A673 (cell line): ENCODE data around the gene CCDC127. TPM values are rescaled to one million over a fixed set of nuclear protein-coding genes. Genes with fewer than 3 reads are reported as not detected.

Experiments
- BruUV-seq: library from RNA; stranded (reverse); fragments of 400-500 nt; replicated peaks from 2 replicates; lab custom pipeline; 2021; lab: Mats Ljungman, UMichigan
- CTCF ChIA-PET: fragments of 300-600 bp; sonication (Branson Sonifier 250); formaldehyde crosslinking; loops from one replicate; lab custom pipeline; 2022; ENCODE audit warnings: antibody characterized with exemption; lab: Charles Lee
- POLR2A ChIA-PET: fragments of 300-600 bp; sonication (Branson Sonifier 250); formaldehyde crosslinking; loops from one replicate; lab custom pipeline; 2022; ENCODE audit warnings: antibody characterized with exemption; ENCODE audit not compliant: low non-redundant PET; lab: Charles Lee
- DNase-seq: peaks from one replicate; pipeline ENCODE4 v3.0.0-alpha.2; 2015; ENCODE audit warnings: low spot score
- H3K27ac ChIP-seq: fragments of 200-600 bp; sonication (generic); 2 replicates; pipeline ENCODE4 v1.5.1; 2016; ENCODE audit warnings: mixed run types, low read depth, mild to moderate bottlenecking, mixed read lengths, antibody characterized with exemption, low read length; ENCODE audit not compliant: poor library complexity, severe bottlenecking
- H3K27me3 ChIP-seq: fragments of 200-600 bp; sonication (generic); replicated peaks from 2 replicates; pipeline ENCODE4 v1.6.1; 2017; ENCODE audit warnings: mixed run types, low read depth, mild to moderate bottlenecking, mixed read lengths, antibody characterized with exemption, low read length; ENCODE audit not compliant: insufficient read depth, poor library complexity
- H3K36me3 ChIP-seq: fragments of 200-600 bp; sonication (generic); 2 replicates; pipeline ENCODE4 v1.6.1; 2016; ENCODE audit warnings: mixed run types, mild to moderate bottlenecking, mixed read lengths, antibody characterized with exemption, low read length; ENCODE audit not compliant: insufficient read depth, poor library complexity, severe bottlenecking
- H3K4me1 ChIP-seq: fragments of 200-600 bp; sonication (generic); 2 replicates; pipeline ENCODE4 v1.6.1; 2017; ENCODE audit warnings: mixed run types, mild to moderate bottlenecking, mixed read lengths, antibody characterized with exemption, low read length; ENCODE audit not compliant: insufficient read depth, poor library complexity, severe bottlenecking
- H3K4me3 ChIP-seq: fragments of 200-600 bp; sonication (generic); 2 replicates; pipeline ENCODE4 v1.5.1; 2016; ENCODE audit warnings: low read depth, mixed run types, mild to moderate bottlenecking, mixed read lengths, low read length; ENCODE audit not compliant: poor library complexity, severe bottlenecking
- H3K9me3 ChIP-seq: fragments of 200-600 bp; sonication (generic); 2 replicates; pipeline ENCODE4 v1.6.1; 2016; ENCODE audit warnings: mixed run types, low read depth, mild to moderate bottlenecking, mixed read lengths, antibody characterized with exemption, low read length; ENCODE audit not compliant: poor library complexity, severe bottlenecking
- EZH2 ChIP-seq: fragments of 200-600 bp; sonication (generic); IDR thresholded peaks from 2 replicates; pipeline ENCODE4 v1.6.1; 2017; ENCODE audit warnings: borderline replicate concordance, low read depth, mild to moderate bottlenecking, mixed read lengths, antibody characterized with exemption, low read length; ENCODE audit not compliant: poor library complexity, severe bottlenecking
- intact Hi-C: fragments of 100-400 bp; cut with micrococcal nuclease; formaldehyde crosslinking; loops from one replicate; pipeline ENCODE4 v1.10.0; 2022; ENCODE audit not compliant: unreplicated experiment
- total RNA-seq: library from RNA; stranded (reverse); gene quantifications from 2 replicates; pipeline ENCODE4 v1.2.3, GENCODE V29; 2021
- TF ChIP-seq, protein P1 (sequence below): fragments of 300-800, 200-600 bp; sonication (generic); conservative IDR thresholded peaks from 2 replicates; pipeline ENCODE4 v1.5.1; 2017; ENCODE audit warnings: low read depth, mild to moderate bottlenecking, antibody characterized with exemption, low read length, moderate library complexity, mixed read lengths

CCDC127 gene
- total RNA-seq, 1 experiment from 2014 or later: 8.8 TPM

DNA sequence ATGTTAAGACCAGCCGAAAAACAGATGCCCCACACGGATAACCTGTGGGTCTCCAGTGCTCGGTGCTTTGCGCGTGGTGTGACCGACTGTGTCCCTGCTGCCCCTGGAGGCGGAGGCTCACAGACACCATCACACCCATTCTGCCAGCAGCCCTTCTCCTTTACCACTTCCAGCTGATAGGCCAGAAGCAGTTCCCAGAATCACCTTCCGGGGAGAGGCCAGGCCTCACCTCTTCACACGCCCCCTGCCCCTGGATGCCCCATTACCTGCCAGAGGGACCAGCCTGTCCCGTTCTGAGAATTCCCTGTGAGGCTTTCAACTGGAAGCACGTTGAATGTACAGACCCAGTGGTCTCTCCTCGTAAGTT is 48.2 kb downstream of the CCDC127 start:
- CTCF ChIA-PET: interaction anchor here (0.7 kb wide), 1 partner anchor 920 kb away, joined by 3 read pairs; no protein-coding TSS in a partner anchor
- Histone ChIP-seq H3K4me3 (no peak overlapping the region), H3K27me3 (no peaks in the 10 kb centered on the region), H3K36me3 (no peaks in the 10 kb centered on the region), H3K4me1 (no peaks in the 10 kb centered on the region), H3K27ac (no peak overlapping the region), H3K9me3 (no peaks in the 10 kb centered on the region)
- TF ChIP-seq, protein P1, sequence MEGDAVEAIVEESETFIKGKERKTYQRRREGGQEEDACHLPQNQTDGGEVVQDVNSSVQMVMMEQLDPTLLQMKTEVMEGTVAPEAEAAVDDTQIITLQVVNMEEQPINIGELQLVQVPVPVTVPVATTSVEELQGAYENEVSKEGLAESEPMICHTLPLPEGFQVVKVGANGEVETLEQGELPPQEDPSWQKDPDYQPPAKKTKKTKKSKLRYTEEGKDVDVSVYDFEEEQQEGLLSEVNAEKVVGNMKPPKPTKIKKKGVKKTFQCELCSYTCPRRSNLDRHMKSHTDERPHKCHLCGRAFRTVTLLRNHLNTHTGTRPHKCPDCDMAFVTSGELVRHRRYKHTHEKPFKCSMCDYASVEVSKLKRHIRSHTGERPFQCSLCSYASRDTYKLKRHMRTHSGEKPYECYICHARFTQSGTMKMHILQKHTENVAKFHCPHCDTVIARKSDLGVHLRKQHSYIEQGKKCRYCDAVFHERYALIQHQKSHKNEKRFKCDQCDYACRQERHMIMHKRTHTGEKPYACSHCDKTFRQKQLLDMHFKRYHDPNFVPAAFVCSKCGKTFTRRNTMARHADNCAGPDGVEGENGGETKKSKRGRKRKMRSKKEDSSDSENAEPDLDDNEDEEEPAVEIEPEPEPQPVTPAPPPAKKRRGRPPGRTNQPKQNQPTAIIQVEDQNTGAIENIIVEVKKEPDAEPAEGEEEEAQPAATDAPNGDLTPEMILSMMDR: no peak
- no peak for TF ChIP-seq EZH2
- no peak for DNase-seq
- no TSS peak for BruUV-seq
- intact Hi-C loops: no loop called here
- POLR2A ChIA-PET: no interaction called here

- no peaks in the 10 kb centered on the region for H3K27me3 ChIP-seq
- no peaks in the 10 kb centered on the region for H3K36me3 ChIP-seq
- no peaks in the 10 kb centered on the region for H3K4me1 ChIP-seq
- BruUV-seq: no TSS peak
- TF ChIP-seq, protein P1: no peak
- ChIA-PET CTCF (interaction anchor here (0.7 kb wide), 1 partner anchor 920 kb away, joined by 3 read pairs; no protein-coding TSS in a partner anchor), POLR2A (no interaction called here)
- DNase-seq: no peak
- no peak overlapping the region for H3K4me3 ChIP-seq
- H3K9me3 ChIP-seq: no peaks in the 10 kb centered on the region
- H3K27ac ChIP-seq: no peak overlapping the region
- intact Hi-C loops: no loop called here
These were observed 48.8 kb downstream of the CCDC127 start for GRCh38 chr5:169071-169727.

GRCh38 chr5:167982-168660 is 49.8 kb downstream of the CCDC127 start:
- no peak overlapping the region for H3K27ac ChIP-seq
- H3K36me3 ChIP-seq: no peaks in the 10 kb centered on the region
- intact Hi-C loops: no loop called here
- CTCF ChIA-PET: no interaction called here
- no peaks in the 10 kb centered on the region for H3K9me3 ChIP-seq
- no peak for DNase-seq
- POLR2A ChIA-PET: no interaction called here
- TF ChIP-seq, protein P1: no peak
- TF ChIP-seq EZH2: no peak
- H3K27me3 ChIP-seq: no peaks in the 10 kb centered on the region
- no peaks in the 10 kb centered on the region for H3K4me1 ChIP-seq
- no peak overlapping the region for H3K4me3 ChIP-seq
- no TSS peak for BruUV-seq
